ENCODE data around the gene VAMP8.
"Not testable (repeated sequence)": the region's sequence is repeated elsewhere in the genome, so short reads cannot be mapped to it uniquely, and the experiment has no call there.

The VAMP8 gene

GRCh38 chr2:85547859-85548607 is 29.4 kb upstream of the VAMP8 start:
- DNase-seq = no peak

- no peak for DNase-seq
Observed at GRCh38 chr2:85548608-85548900, 28.8 kb upstream of the VAMP8 start.

- DNase-seq = no peak
Observed at GRCh38 chr2:85549095-85549494, 28.3 kb upstream of the VAMP8 start.

GRCh38 chr2:85549826-85550225 is 27.6 kb upstream of the VAMP8 start:
- DNase-seq = no peak

GRCh38 chr2:85550486-85550885 is 26.9 kb upstream of the VAMP8 start:
- DNase-seq = no peak

GRCh38 chr2:85551698-85552678 is 25.4 kb upstream of the VAMP8 start:
- DNase-seq = peak; percentile 68

GRCh38 chr2:85553184-85553583 is 24.2 kb upstream of the VAMP8 start:
- no peak for DNase-seq

GRCh38 chr2:85554980-85555612 is 22.3 kb upstream of the VAMP8 start:
- DNase-seq = no peak

- DNase-seq = no peak
Observed at GRCh38 chr2:85557130-85557529, 20.3 kb upstream of the VAMP8 start.

GRCh38 chr2:85558160-85558559 is 19.2 kb upstream of the VAMP8 start:
- no peak for DNase-seq

GRCh38 chr2:85560403-85560726 is 17.0 kb upstream of the VAMP8 start:
- DNase-seq = not testable (repeated sequence)

GRCh38 chr2:85560812-85561279 is 16.5 kb upstream of the VAMP8 start:
- no peak for DNase-seq

GRCh38 chr2:85561280-85562212 is 15.8 kb upstream of the VAMP8 start, which contains the start of gene GGCX:
Gene GGCX (minus strand): TSS chr2:85561493. CDS start chr2:85561428, 65 bp downstream.
- DNase-seq = peak; percentile 96

- no peak for DNase-seq
Observed at GRCh38 chr2:85564144-85564563, 13.2 kb upstream of the VAMP8 start.

GRCh38 chr2:85566265-85566664 is 11.1 kb upstream of the VAMP8 start:
- DNase-seq = no peak

GRCh38 chr2:85575739-85576138 is 1.6 kb upstream of the VAMP8 start:
- no peak for DNase-seq

GRCh38 chr2:85577063-85577385 is 362 bp upstream of the VAMP8 start:
- DNase-seq = no peak

- DNase-seq = peak; percentile 8
Observed at GRCh38 chr2:85578243-85579180, 1.1 kb downstream of the VAMP8 start.

- DNase-seq = no peak
Observed at GRCh38 chr2:85579266-85579935, 2.0 kb downstream of the VAMP8 start.

GRCh38 chr2:85580206-85580605 is 2.8 kb downstream of the VAMP8 start:
- no peak for DNase-seq

GRCh38 chr2:85582492-85582891 is 5.1 kb downstream of the VAMP8 start:
- no peak for DNase-seq

Measured in NCI-H146 (cell line).